HG02885 (cell line): Measurements from ENCODE around the gene PRMT2.
"Not testable (repeated sequence)": the region's sequence is repeated elsewhere in the genome, so short reads cannot be mapped to it uniquely, and the experiment has no call there.

Experiments
- ATAC-seq: cut with Tn5 transposase; IDR thresholded peaks from one replicate; pipeline ENCODE4 v1.9.1; 2021; ENCODE audit warnings: mild to moderate bottlenecking; ENCODE audit not compliant: unreplicated experiment, poor library complexity

The PRMT2 gene

DNA sequence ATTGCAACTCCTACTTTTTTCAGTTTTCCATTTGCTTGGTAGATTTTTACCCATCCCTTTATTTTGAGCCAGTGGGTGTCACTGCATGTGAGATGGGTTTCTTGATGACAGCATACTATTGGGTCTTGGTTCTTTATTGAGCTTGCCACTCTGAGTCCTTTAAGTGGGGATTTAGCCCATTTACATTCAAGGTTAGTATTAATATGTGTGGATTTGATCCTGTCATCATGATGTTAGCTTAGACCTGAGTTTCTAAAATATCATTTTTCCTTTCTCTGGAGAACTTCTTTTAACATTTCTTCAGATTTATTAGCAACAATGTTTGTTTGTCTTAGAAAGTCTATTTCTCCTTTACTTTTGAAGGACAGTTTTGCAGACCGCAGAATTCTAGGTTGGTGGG lies 18.8 kb upstream of the PRMT2 start:
- no peak for ATAC-seq

GRCh38 chr21:46617267-46618051 lies 18.0 kb upstream of the PRMT2 start:
- no peak for ATAC-seq

- ATAC-seq, result no peak
Measured at GRCh38 chr21:46618738-46619379, 16.6 kb upstream of the PRMT2 start.

- no peak for ATAC-seq
Measured at GRCh38 chr21:46619846-46620245, 15.6 kb upstream of the PRMT2 start.

GRCh38 chr21:46620846-46621245 lies 14.6 kb upstream of the PRMT2 start:
- ATAC-seq, result no peak

- ATAC-seq, result no peak
Measured at GRCh38 chr21:46621457-46622182, 13.9 kb upstream of the PRMT2 start.

GRCh38 chr21:46622226-46622625 lies 13.2 kb upstream of the PRMT2 start:
- ATAC-seq, result no peak

DNA sequence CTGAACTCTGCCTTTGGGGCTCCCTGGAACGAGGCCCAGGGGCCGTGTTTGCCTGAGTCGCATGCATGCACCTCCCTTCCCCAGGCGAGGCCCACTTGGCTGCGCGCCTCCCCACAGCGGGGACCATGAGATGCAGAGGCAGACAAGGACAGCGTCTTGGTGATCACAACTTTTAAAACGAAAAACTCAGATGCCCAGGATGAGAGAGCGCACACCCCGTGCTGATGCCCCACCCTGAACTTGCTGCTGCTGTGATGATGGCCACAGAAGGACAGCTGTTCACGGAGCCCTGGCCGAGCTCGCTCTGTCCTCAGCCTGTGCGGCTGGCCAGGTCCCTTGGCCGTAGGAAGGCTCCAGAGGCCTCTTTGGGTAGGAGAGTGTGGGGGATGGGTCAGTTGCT lies 11.4 kb upstream of the PRMT2 start:
- no peak for ATAC-seq

- no peak for ATAC-seq
Measured at GRCh38 chr21:46625759-46626158, 9.7 kb upstream of the PRMT2 start.

DNA sequence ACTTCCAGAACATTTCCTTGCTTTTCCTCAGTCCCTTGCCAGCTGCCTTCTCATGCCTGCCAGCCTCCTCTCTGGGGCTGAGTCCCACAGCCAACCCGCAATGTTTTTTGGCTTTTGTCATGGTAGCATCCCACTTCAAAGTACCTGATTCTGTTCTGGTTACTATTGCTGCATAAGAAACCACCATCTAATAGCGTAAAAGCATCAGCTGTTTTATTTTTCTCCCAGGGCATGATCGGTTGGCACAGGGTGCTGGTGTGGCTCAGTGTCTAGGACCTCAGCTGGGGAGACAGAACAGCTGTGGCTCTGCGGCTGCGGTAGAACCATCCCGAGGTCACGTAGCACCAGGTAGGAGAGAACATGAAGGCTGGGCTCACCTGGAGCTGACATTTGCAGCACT lies 8.9 kb upstream of the PRMT2 start:
- no peak for ATAC-seq

DNA sequence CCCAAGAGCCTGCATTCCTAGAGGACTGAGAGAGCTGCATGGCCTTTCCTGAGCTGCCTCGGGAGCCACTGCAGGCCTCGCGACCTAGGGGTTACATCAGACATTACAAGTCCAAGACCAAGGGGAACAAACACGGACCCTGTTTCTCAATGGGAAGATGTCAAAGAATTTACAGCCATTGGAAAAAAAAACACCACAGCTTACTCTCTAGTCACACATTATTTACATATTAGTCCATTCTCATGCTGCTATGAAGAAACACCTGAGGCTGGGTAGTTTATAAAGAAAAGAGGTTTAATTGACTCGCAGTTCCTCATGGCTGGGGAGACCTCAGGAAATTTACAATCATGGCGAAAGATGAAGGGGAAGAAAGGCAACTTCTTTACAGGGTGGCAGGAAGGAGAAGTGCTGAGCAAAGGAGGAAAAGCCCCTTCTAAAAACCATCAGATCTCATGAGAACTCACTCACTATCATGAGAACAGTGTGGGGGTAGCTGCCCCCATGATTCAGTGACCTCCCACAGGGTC lies 8.4 kb upstream of the PRMT2 start:
- ATAC-seq, result no peak

- ATAC-seq, result no peak
Measured at GRCh38 chr21:46627726-46628125, 7.7 kb upstream of the PRMT2 start.

- ATAC-seq, result no peak
Measured at GRCh38 chr21:46628868-46629267, 6.6 kb upstream of the PRMT2 start.

GRCh38 chr21:46630915-46631314 lies 4.6 kb upstream of the PRMT2 start:
- ATAC-seq, result not testable (repeated sequence)

DNA sequence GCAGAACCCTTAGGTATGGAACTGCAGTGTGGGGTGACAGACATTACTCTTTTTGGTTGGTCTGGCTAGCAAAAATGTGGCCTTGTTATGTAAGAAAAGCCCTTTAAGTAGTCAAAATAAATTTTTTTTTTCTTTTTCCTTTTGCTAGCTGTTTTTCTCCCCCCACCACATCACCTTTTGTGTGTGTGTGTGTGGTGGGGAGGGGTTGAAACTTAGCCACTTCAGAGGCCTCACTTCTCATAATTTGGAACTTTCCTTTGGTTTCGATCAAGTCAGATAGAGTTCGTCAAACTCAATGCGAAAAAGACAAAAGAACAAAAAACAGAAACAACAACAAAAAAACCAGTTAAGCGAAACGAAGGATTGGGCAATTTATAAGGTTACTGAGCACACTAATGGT lies 1.9 kb upstream of the PRMT2 start:
- ATAC-seq, result no peak

GRCh38 chr21:46634427-46634826 lies 1.0 kb upstream of the PRMT2 start:
- no peak for ATAC-seq

DNA sequence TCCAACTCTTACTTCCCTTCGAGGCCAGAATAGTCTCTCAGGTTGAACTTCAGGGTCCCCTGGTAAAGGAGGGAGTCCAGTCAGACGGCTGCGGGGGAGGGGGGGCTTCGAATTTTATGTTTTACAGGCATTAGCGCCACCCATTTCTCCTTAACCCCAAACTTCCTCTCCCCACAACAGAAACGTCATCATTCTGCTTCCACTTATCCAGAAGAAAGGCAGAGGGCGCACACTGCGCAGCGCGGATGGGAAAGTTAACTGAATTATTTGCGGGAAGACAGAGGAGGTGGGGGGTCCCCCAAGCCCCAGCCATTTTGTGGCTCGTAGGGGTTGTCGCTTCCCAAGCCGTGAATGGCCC lies 529 bp upstream of the PRMT2 start:
- no peak for ATAC-seq

- no peak for ATAC-seq
Measured at GRCh38 chr21:46636181-46636512, 673 bp downstream of the PRMT2 start.

GRCh38 chr21:46636550-46637285 lies 1.2 kb downstream of the PRMT2 start:
- ATAC-seq, result no peak

DNA sequence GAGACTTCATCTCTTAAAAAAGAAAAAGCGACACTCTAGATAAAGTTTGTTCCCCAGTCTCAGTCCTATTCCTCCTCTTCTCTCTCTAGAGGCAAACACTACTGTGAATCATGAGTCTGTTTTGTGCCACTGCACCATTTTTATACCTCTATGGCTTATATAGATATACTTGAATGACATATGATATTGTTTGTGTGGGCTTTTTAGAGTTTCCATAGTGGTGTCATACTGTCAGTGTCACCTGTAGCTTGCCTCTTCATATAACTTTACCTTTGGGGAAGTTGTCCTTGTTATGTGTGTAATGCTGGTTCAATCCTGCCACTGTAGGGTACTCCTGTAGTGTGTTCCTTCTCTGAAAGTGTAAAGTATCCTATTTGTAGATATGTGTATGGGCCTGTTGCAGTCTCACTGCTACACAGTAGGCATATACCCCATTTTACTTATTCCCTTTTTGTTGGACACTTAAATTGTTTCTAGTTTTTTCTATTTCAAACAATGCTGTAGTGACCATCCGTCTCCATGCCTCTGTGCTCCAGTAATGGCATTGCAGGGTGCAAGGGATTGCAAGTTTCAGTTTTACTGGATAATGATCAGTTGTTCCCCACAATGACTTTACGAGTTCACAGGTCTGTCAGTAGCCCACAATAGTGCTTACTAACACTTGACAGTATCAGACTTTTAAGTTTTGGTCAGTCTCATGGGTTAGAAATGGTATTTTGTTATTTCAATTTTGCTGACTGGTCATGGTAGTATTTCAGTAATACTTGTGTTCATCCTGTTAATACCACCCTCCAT lies 2.7 kb downstream of the PRMT2 start:
- ATAC-seq, result no peak
